CD4-positive, alpha-beta T cell (primary cell): Measurements from ENCODE around the gene TPRN. TPM values are rescaled to one million over a fixed set of nuclear protein-coding genes. Genes with fewer than 3 reads are reported as not detected.

Source experiments
- ATAC-seq: fragments of 200-7000 bp; cut with Tn5 transposase; one replicate; pipeline ENCODE4 v1.10.0; 2022; ENCODE audit warnings: mild to moderate bottlenecking; ENCODE audit not compliant: poor library complexity
- CTCF ChIA-PET: fragments of 350-600 bp; sonication (Branson Sonifier 250); formaldehyde crosslinking; loops from one replicate; lab custom pipeline; 2021; ENCODE audit warnings: antibody characterized with exemption, inconsistent platforms; lab: Charles Lee
- POLR2A ChIA-PET: fragments of 350-600 bp; sonication (Branson Sonifier 250); formaldehyde crosslinking; loops from one replicate; lab custom pipeline; 2021; ENCODE audit warnings: antibody characterized with exemption, inconsistent platforms; lab: Charles Lee
- DNase-seq, 14 experiments: peaks; one replicate each; pipeline ENCODE4 v3.0.0-alpha.2; 2013 to 2020; ENCODE audit warnings: mixed read lengths in 2 of 14
- H3K27ac ChIP-seq, 2 donors: one replicate each; pipeline versions ENCODE4 v1.5.1 to v1.7.0; 2013; ENCODE audit warnings: low read length in 2 of 2, low read depth in 1 of 2, mild to moderate bottlenecking in 1 of 2
- H3K27me3 ChIP-seq, 2 experiments: 1 replicate in 1 of 2; 2 replicates in 1 of 2; pipeline versions ENCODE4 v1.6.1 to v1.7.0; 2013; ENCODE audit warnings: low read length in 2 of 2, control low read depth in 1 of 2, mild to moderate bottlenecking in 1 of 2, moderate library complexity in 1 of 2; ENCODE audit not compliant: insufficient read depth in 2 of 2, control insufficient read depth in 1 of 2
- H3K36me3 ChIP-seq: one replicate; pipeline ENCODE4 v1.6.1; 2013; ENCODE audit warnings: low read length, control low read depth; ENCODE audit not compliant: insufficient read depth
- H3K4me1 ChIP-seq: one replicate; pipeline ENCODE4 v1.6.1; 2013; ENCODE audit warnings: low read length, control low read depth; ENCODE audit not compliant: insufficient read depth
- H3K4me3 ChIP-seq: one replicate; pipeline ENCODE4 v1.5.1; 2013; ENCODE audit warnings: mild to moderate bottlenecking, low read length, moderate library complexity
- H3K9me3 ChIP-seq, 2 experiments: 1 replicate in 1 of 2; 2 replicates in 1 of 2; pipeline versions ENCODE4 v1.6.1 to v1.7.0; 2013; ENCODE audit warnings: low read length in 2 of 2, mild to moderate bottlenecking in 2 of 2, control low read depth in 1 of 2, moderate library complexity in 1 of 2; ENCODE audit not compliant: control insufficient read depth in 1 of 2, insufficient read depth in 1 of 2
- H3K27ac Mint-ChIP-seq: one replicate; pipeline ENCODE4 v1.8.0; 2020; ENCODE audit warnings: mixed read lengths
- H3K27me3 Mint-ChIP-seq: one replicate; pipeline ENCODE4 v1.8.0; 2021; ENCODE audit warnings: mixed read lengths
- H3K36me3 Mint-ChIP-seq: one replicate; pipeline ENCODE4 v1.8.0; 2021; ENCODE audit warnings: low read depth, mixed read lengths
- H3K4me1 Mint-ChIP-seq: one replicate; pipeline ENCODE4 v1.8.0; 2021; ENCODE audit warnings: low read depth, mixed read lengths
- H3K4me3 Mint-ChIP-seq: one replicate; pipeline ENCODE4 v1.8.0; 2020; ENCODE audit warnings: mild to moderate bottlenecking, mixed read lengths
- H3K9me3 Mint-ChIP-seq: one replicate; pipeline ENCODE4 v1.8.0; 2020; ENCODE audit warnings: mixed read lengths
- intact Hi-C, 2 experiments: fragments of 100-400 bp; cut with DNase I in 1 of 2; cut with micrococcal nuclease in 1 of 2; formaldehyde crosslinking; loops; one replicate each; pipeline versions ENCODE4 v1.15.1 to v1.9.0; 2023 to 2025; cut with DNase I, micrococcal nuclease
- total RNA-seq, 174 experiments: library from RNA in 2 of 174; stranded (reverse) in 2 of 174; gene quantifications; one replicate each; pipeline ENCODE4 v1.2.3 and lab custom pipeline; 2021 to 2026
- TF ChIP-seq, protein P1 (sequence below): fragments of 200-600 bp; IDR thresholded peaks from one replicate; pipeline ENCODE4 v1.8.0; 2022; ENCODE audit warnings: antibody characterized with exemption, mild to moderate bottlenecking

Gene TPRN
- total RNA-seq, 2 experiments from 2014 or later, result 6.1 to 8.6 TPM

GRCh38 chr9:137213160-137214060 is 12.9 kb upstream of the TPRN start:
- Mint-ChIP-seq H3K4me1 (no peaks in the 10 kb centered on the region), H3K4me3 (no peak overlapping the region), H3K27ac (no peak overlapping the region), H3K9me3 (no peaks in the 10 kb centered on the region), H3K36me3 (no peaks in the 10 kb centered on the region), H3K27me3 (no peaks in the 10 kb centered on the region)
- DNase-seq (no peak), ATAC-seq (no peak)
- ChIA-PET POLR2A (no interaction called here), CTCF (no interaction called here)
- no peaks in the 10 kb centered on the region for H3K9me3 ChIP-seq
- no peak overlapping the region for H3K27ac ChIP-seq
- no peak overlapping the region for H3K4me3 ChIP-seq
- intact Hi-C loops, result no loop called here
- no peaks in the 10 kb centered on the region for H3K4me1 ChIP-seq
- H3K36me3 ChIP-seq, result peaks cover 10% of the 10 kb centered on the region
- H3K27me3 ChIP-seq, result no peaks in the 10 kb centered on the region
- TF ChIP-seq, protein P1, sequence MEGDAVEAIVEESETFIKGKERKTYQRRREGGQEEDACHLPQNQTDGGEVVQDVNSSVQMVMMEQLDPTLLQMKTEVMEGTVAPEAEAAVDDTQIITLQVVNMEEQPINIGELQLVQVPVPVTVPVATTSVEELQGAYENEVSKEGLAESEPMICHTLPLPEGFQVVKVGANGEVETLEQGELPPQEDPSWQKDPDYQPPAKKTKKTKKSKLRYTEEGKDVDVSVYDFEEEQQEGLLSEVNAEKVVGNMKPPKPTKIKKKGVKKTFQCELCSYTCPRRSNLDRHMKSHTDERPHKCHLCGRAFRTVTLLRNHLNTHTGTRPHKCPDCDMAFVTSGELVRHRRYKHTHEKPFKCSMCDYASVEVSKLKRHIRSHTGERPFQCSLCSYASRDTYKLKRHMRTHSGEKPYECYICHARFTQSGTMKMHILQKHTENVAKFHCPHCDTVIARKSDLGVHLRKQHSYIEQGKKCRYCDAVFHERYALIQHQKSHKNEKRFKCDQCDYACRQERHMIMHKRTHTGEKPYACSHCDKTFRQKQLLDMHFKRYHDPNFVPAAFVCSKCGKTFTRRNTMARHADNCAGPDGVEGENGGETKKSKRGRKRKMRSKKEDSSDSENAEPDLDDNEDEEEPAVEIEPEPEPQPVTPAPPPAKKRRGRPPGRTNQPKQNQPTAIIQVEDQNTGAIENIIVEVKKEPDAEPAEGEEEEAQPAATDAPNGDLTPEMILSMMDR, result no peak

DNA sequence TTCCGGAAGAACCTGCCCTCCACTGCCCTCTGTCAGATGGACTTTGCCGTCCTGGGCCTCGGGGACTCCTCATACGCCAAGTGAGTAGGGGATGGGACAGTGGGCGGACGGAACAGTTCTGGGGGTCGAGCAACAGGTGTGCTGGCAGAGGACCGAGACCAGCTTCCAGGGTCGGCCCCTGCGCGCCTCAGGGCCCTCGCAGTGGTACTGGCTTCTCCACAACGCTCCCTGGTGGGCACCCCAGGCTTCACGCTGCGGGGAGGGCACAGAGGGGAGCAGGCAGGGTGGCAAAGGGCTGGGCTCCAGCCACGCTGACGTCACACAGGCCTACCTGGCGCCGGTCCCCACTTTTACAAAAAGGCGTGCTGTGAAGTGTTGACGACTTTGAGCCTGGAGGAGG is 12.0 kb upstream of the TPRN start:
- CTCF ChIA-PET, result no interaction called here
- peaks cover 1% of the 10 kb centered on the region for H3K4me1 Mint-ChIP-seq

GRCh38 chr9:137211532-137211931 is 11.0 kb upstream of the TPRN start:
- no peak for ATAC-seq
- Mint-ChIP-seq H3K36me3 (peaks cover 8% of the 10 kb centered on the region), H3K27me3 (no peaks in the 10 kb centered on the region), H3K4me1 (peaks cover 11% of the 10 kb centered on the region), H3K9me3 (no peaks in the 10 kb centered on the region), H3K4me3 (no peak overlapping the region), H3K27ac (no peak overlapping the region)
- Histone ChIP-seq H3K27ac (no peak overlapping the region), H3K4me1 (peaks cover 7% of the 10 kb centered on the region), H3K36me3 (peaks cover 10% of the 10 kb centered on the region), H3K4me3 (no peak overlapping the region), H3K27me3 (no peaks in the 10 kb centered on the region), H3K9me3 (no peaks in the 10 kb centered on the region)
- POLR2A ChIA-PET, result no interaction called here
- TF ChIP-seq, protein P1, result no peak
- CTCF ChIA-PET, result no interaction called here
- intact Hi-C loops, result no loop called here
- no peak for DNase-seq

More for the DNA sequence above, 12.0 kb upstream of the TPRN start:
- TF ChIP-seq, protein P1, result no peak
- H3K4me3 Mint-ChIP-seq, result no peak overlapping the region
- Histone ChIP-seq H3K36me3 (peaks cover 10% of the 10 kb centered on the region), H3K4me3 (no peak overlapping the region), H3K4me1 (no peaks in the 10 kb centered on the region), H3K9me3 (no peaks in the 10 kb centered on the region), H3K27ac (no peak overlapping the region), H3K27me3 (no peaks in the 10 kb centered on the region)
- intact Hi-C loops, result no loop called here
- DNase-seq (no peak), ATAC-seq (no peak)
- H3K36me3 Mint-ChIP-seq, result peaks cover under 1% of the 10 kb centered on the region
- POLR2A ChIA-PET, result no interaction called here
- H3K9me3 Mint-ChIP-seq, result no peaks in the 10 kb centered on the region
- no peak overlapping the region for H3K27ac Mint-ChIP-seq
- no peaks in the 10 kb centered on the region for H3K27me3 Mint-ChIP-seq
